HEK293 (cell line): ENCODE measurements around the gene B4GALT2.

Experiments used
- CTCF ChIA-PET: fragments of 350-600 bp; formaldehyde crosslinking; extraction: SDS; loops from one replicate; lab custom pipeline; 2021; ENCODE audit warnings: antibody characterized with exemption; lab: Yijun Ruan, JAX
- POLR2A ChIA-PET: fragments of 300-600 bp; formaldehyde crosslinking; extraction: SDS; loops from one replicate; lab custom pipeline; 2020; ENCODE audit warnings: antibody characterized with exemption, inconsistent platforms; lab: Yijun Ruan, JAX
- H3K27ac ChIP-seq: fragments of 200-500 bp; sonication (Bioruptor generic); 2 replicates; pipeline ENCODE4 v1.5.1; 2014; ENCODE audit warnings: low read depth, low read length, control low read depth, inconsistent platforms; ENCODE audit errors: extremely low read depth
- H3K36me3 ChIP-seq, 2 experiments: fragments of 200-500 bp in 1 of 2; sonication (Bioruptor generic) in 1 of 2; 1 replicate in 1 of 2; 2 replicates in 1 of 2; pipeline ENCODE4 v1.5.1; 2014 to 2017; ENCODE audit warnings: inconsistent platforms in 2 of 2, low read length in 2 of 2; ENCODE audit not compliant: control insufficient read depth in 2 of 2, insufficient read depth in 1 of 2
- H3K4me1 ChIP-seq: fragments of 200-500 bp; sonication (Bioruptor generic); 2 replicates; pipeline ENCODE4 v1.5.1; 2014; ENCODE audit warnings: mild to moderate bottlenecking, low read length, inconsistent platforms; ENCODE audit not compliant: control insufficient read depth, insufficient read depth
- H3K4me3 ChIP-seq: 2 replicates; pipeline ENCODE4 v1.5.1; 2011; ENCODE audit warnings: low read depth, mild to moderate bottlenecking, control low read depth, low read length, moderate library complexity
- H3K9me3 ChIP-seq: fragments of 200-500 bp; sonication (Bioruptor generic); 2 replicates; pipeline ENCODE4 v1.5.1; 2014; ENCODE audit warnings: low read depth, low read length, inconsistent platforms; ENCODE audit not compliant: control insufficient read depth, insufficient read depth
- BCL11A ChIP-seq: fragments of 450-650 bp; formaldehyde crosslinking; IDR thresholded peaks from 2 replicates; pipeline ENCODE4 v1.5.1; 2016; ENCODE audit warnings: low read depth, missing biosample characterization, missing genetic modification characterization
- CTCF ChIP-seq: fragments of 450-650 bp; formaldehyde crosslinking; IDR thresholded peaks from 2 replicates; pipeline ENCODE4 v1.5.1; 2016; ENCODE audit warnings: missing biosample characterization, missing genetic modification characterization
- GLIS2 ChIP-seq: fragments of 450-650 bp; formaldehyde crosslinking; IDR thresholded peaks from 2 replicates; pipeline ENCODE4 v1.5.1; 2016; ENCODE audit warnings: missing biosample characterization, missing genetic modification characterization
- HOXC10 ChIP-seq: sonication (generic); formaldehyde crosslinking; IDR thresholded peaks from 2 replicates; pipeline ENCODE4 v1.8.1; 2023; ENCODE audit warnings: mild to moderate bottlenecking, missing genetic modification reagents
- KLF10 ChIP-seq: fragments of 450-650 bp; IDR thresholded peaks from 2 replicates; pipeline ENCODE4 v1.5.1; 2018; ENCODE audit warnings: missing biosample characterization, mild to moderate bottlenecking, missing genetic modification characterization
- KLF9 ChIP-seq: fragments of 450-650 bp; formaldehyde crosslinking; IDR thresholded peaks from 2 replicates; pipeline ENCODE4 v1.5.1; 2016; ENCODE audit warnings: missing biosample characterization, missing genetic modification characterization, low read depth
- PRDM1 ChIP-seq: fragments of 450-650 bp; formaldehyde crosslinking; IDR thresholded peaks from 2 replicates; pipeline ENCODE4; 2016; ENCODE audit warnings: missing biosample characterization, missing genetic modification characterization
- REPIN1 ChIP-seq: fragments of 450-650 bp; formaldehyde crosslinking; IDR thresholded peaks from 2 replicates; pipeline ENCODE4 v1.5.1; 2017; ENCODE audit warnings: missing biosample characterization, missing genetic modification characterization, low read depth
- ZBTB1 ChIP-seq: fragments of 450-650 bp; formaldehyde crosslinking; IDR thresholded peaks from 2 replicates; pipeline ENCODE4 v1.5.1; 2016; ENCODE audit warnings: missing biosample characterization, missing genetic modification characterization
- ZBTB10 ChIP-seq: fragments of 450-650 bp; formaldehyde crosslinking; IDR thresholded peaks from 2 replicates; pipeline ENCODE4 v1.5.1; 2016; ENCODE audit warnings: missing biosample characterization, missing genetic modification characterization
- ZBTB21 ChIP-seq: fragments of 450-650 bp; formaldehyde crosslinking; IDR thresholded peaks from 2 replicates; pipeline ENCODE4 v1.5.1; 2017; ENCODE audit warnings: missing biosample characterization, missing genetic modification characterization
- ZBTB44 ChIP-seq: fragments of 450-650 bp; IDR thresholded peaks from 2 replicates; pipeline ENCODE4 v1.5.1; 2018; ENCODE audit warnings: missing biosample characterization, mild to moderate bottlenecking, missing genetic modification characterization
- ZIC2 ChIP-seq: fragments of 450-650 bp; formaldehyde crosslinking; IDR thresholded peaks from 2 replicates; pipeline ENCODE4 v1.5.1; 2016; ENCODE audit warnings: missing biosample characterization, missing genetic modification characterization
- ZNF121 ChIP-seq: fragments of 450-650 bp; formaldehyde crosslinking; IDR thresholded peaks from 2 replicates; pipeline ENCODE4 v1.5.1; 2016; ENCODE audit warnings: missing biosample characterization, missing genetic modification characterization
- ZNF146 ChIP-seq: fragments of 450-650 bp; formaldehyde crosslinking; IDR thresholded peaks from 2 replicates; pipeline ENCODE4 v1.5.1; 2016; ENCODE audit warnings: missing biosample characterization, missing genetic modification characterization
- ZNF157 ChIP-seq: fragments of 450-650 bp; formaldehyde crosslinking; IDR thresholded peaks from 2 replicates; pipeline ENCODE4 v1.5.1; 2016; ENCODE audit warnings: missing biosample characterization, missing genetic modification characterization
- ZNF19 ChIP-seq: fragments of 450-650 bp; formaldehyde crosslinking; IDR thresholded peaks from 2 replicates; pipeline ENCODE4; 2016; ENCODE audit warnings: missing biosample characterization, missing genetic modification characterization, low read depth
- ZNF214 ChIP-seq: fragments of 450-650 bp; formaldehyde crosslinking; IDR thresholded peaks from 2 replicates; pipeline ENCODE4 v1.5.1; 2017; ENCODE audit warnings: missing biosample characterization, mild to moderate bottlenecking, missing genetic modification characterization, borderline replicate concordance
- ZNF302 ChIP-seq: fragments of 450-650 bp; formaldehyde crosslinking; IDR thresholded peaks from 2 replicates; pipeline ENCODE4 v1.5.1; 2016; ENCODE audit warnings: missing biosample characterization, missing genetic modification characterization, low read depth
- ZNF530 ChIP-seq: fragments of 450-650 bp; formaldehyde crosslinking; IDR thresholded peaks from 2 replicates; pipeline ENCODE4 v1.5.1; 2016; ENCODE audit warnings: low read depth, missing biosample characterization, missing genetic modification characterization
- ZNF585B ChIP-seq: fragments of 450-650 bp; formaldehyde crosslinking; IDR thresholded peaks from 2 replicates; pipeline ENCODE4 v1.5.1; 2016; ENCODE audit warnings: missing biosample characterization, missing genetic modification characterization
- ZNF624 ChIP-seq: fragments of 450-650 bp; formaldehyde crosslinking; IDR thresholded peaks from 2 replicates; pipeline ENCODE4 v1.5.1; 2017; ENCODE audit warnings: missing biosample characterization, missing genetic modification characterization
- ZNF639 ChIP-seq: fragments of 450-650 bp; formaldehyde crosslinking; IDR thresholded peaks from 2 replicates; pipeline ENCODE4 v1.5.1; 2016; ENCODE audit warnings: missing biosample characterization, missing genetic modification characterization
- ZNF701 ChIP-seq: fragments of 450-650 bp; formaldehyde crosslinking; IDR thresholded peaks from 2 replicates; pipeline ENCODE4 v1.5.1; 2016; ENCODE audit warnings: missing biosample characterization, missing genetic modification characterization
- ZNF830 ChIP-seq: fragments of 450-650 bp; IDR thresholded peaks from 2 replicates; pipeline ENCODE4 v1.5.0; 2018; ENCODE audit warnings: missing biosample characterization, missing genetic modification characterization, low read depth, mild to moderate bottlenecking, moderate library complexity
- ZNF837 ChIP-seq: fragments of 450-650 bp; formaldehyde crosslinking; IDR thresholded peaks from 2 replicates; pipeline ENCODE4 v1.5.1; 2016; ENCODE audit warnings: missing biosample characterization, missing genetic modification characterization
- ZSCAN4 ChIP-seq: fragments of 450-650 bp; formaldehyde crosslinking; IDR thresholded peaks from 2 replicates; pipeline ENCODE4 v1.5.1; 2017; ENCODE audit warnings: missing biosample characterization, missing genetic modification characterization

B4GALT2 gene, protein sequence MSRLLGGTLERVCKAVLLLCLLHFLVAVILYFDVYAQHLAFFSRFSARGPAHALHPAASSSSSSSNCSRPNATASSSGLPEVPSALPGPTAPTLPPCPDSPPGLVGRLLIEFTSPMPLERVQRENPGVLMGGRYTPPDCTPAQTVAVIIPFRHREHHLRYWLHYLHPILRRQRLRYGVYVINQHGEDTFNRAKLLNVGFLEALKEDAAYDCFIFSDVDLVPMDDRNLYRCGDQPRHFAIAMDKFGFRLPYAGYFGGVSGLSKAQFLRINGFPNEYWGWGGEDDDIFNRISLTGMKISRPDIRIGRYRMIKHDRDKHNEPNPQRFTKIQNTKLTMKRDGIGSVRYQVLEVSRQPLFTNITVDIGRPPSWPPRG

GRCh38 chr1:43978551-43979260 lies at the start of gene B4GALT2:
B4GALT2 (plus strand) TSS chr1:43979210; CDS start chr1:43981161, 1,951 bp downstream.
- Histone ChIP-seq H3K4me3 (peak within 1 kb of the TSS; percentile 67), H3K27ac (peak within 1 kb of the TSS; percentile 67; the same call in 1 of the 2 replicates), H3K4me1 (peaks cover 3% of the 10 kb centered on the region; the same call in 1 of the 2 replicates), H3K9me3 (no peaks in the 10 kb centered on the region), H3K36me3 (peaks cover 7 to 62% of the 10 kb centered on the region in 2 experiments; a peak in 2 of 3 replicates)
- CTCF ChIA-PET, result no interaction called here
- POLR2A ChIA-PET, result interaction anchor here (0.6 to 1.3 kb wide), 3 partner anchors 9 to 31 kb away, joined by 3 to 4 read pairs (median 4); partner anchors contain the start of genes DPH2 and IPO13
- TF ChIP-seq ZNF837, result no peak
- TF ChIP-seq ZNF624 (tag by site-specific recombination), result no peak
- TF ChIP-seq ZIC2, result peak; percentile 22; the same call in 1 of the 2 replicates
- TF ChIP-seq CTCF (tag by site-specific recombination), result no peak
- TF ChIP-seq ZBTB21 (tag by site-specific recombination), result no peak
- TF ChIP-seq ZNF830 (tag by site-specific recombination), result no peak
- TF ChIP-seq HOXC10 (CRISPR knock-in tag), result no peak
- TF ChIP-seq ZNF214 (tag by site-specific recombination), result no peak
- TF ChIP-seq BCL11A (tag by site-specific recombination), result no peak
- TF ChIP-seq ZSCAN4, result no peak
- TF ChIP-seq ZNF639, result no peak
- TF ChIP-seq ZNF157 (tag by site-specific recombination), result no peak
- no peak for TF ChIP-seq ZBTB10 (tag by site-specific recombination)
- TF ChIP-seq GLIS2 (tag by site-specific recombination), result peak; percentile 18; the same call in 1 of the 2 replicates
- TF ChIP-seq ZNF302 (tag by site-specific recombination), result no peak
- TF ChIP-seq REPIN1 (tag by site-specific recombination), result no peak
- no peak; the same call in 1 of the 2 replicates for TF ChIP-seq KLF10
- TF ChIP-seq ZNF701 (tag by site-specific recombination), result no peak
- 0 out of 2 replicates have a peak, but pooled peaks have one; percentile 29 for TF ChIP-seq KLF9 (tag by site-specific recombination)
- no peak for TF ChIP-seq ZNF585B (tag by site-specific recombination)
- no peak for TF ChIP-seq ZBTB44
- no peak for TF ChIP-seq ZNF146 (tag by site-specific recombination)
- 0 out of 2 replicates have a peak, but pooled peaks have one; percentile 14 for TF ChIP-seq ZNF121 (tag by site-specific recombination)
- no peak for TF ChIP-seq ZNF530
- no peak for TF ChIP-seq ZNF19
- no peak for TF ChIP-seq ZBTB1 (tag by site-specific recombination)
- TF ChIP-seq PRDM1 (tag by site-specific recombination), result no peak
